Muscle of arm (tissue), 12 donors: ENCODE measurements around the gene PPDPF. TPM values are rescaled to one million over a fixed set of nuclear protein-coding genes. Genes with fewer than 3 reads are reported as not detected.
"Not testable (repeated sequence)": the region's sequence is repeated elsewhere in the genome, so short reads cannot be mapped to it uniquely, and the experiment has no call there.

Source experiments
- DNase-seq: peaks from one replicate; pipeline ENCODE4 v3.0.0-alpha.2; 2013
- polyA plus RNA-seq, 12 donors: library from polyadenylated mRNA; unstranded; fragments of 120-200 nt; gene quantifications; one replicate each; pipeline ENCODE4 v1.2.1, GENCODE V29; 2013; ENCODE audit not compliant: insufficient read length in 12 of 12

The PPDPF gene
- polyA plus RNA-seq, 12 donors = 125 to 1,559 (median 193) TPM

DNA sequence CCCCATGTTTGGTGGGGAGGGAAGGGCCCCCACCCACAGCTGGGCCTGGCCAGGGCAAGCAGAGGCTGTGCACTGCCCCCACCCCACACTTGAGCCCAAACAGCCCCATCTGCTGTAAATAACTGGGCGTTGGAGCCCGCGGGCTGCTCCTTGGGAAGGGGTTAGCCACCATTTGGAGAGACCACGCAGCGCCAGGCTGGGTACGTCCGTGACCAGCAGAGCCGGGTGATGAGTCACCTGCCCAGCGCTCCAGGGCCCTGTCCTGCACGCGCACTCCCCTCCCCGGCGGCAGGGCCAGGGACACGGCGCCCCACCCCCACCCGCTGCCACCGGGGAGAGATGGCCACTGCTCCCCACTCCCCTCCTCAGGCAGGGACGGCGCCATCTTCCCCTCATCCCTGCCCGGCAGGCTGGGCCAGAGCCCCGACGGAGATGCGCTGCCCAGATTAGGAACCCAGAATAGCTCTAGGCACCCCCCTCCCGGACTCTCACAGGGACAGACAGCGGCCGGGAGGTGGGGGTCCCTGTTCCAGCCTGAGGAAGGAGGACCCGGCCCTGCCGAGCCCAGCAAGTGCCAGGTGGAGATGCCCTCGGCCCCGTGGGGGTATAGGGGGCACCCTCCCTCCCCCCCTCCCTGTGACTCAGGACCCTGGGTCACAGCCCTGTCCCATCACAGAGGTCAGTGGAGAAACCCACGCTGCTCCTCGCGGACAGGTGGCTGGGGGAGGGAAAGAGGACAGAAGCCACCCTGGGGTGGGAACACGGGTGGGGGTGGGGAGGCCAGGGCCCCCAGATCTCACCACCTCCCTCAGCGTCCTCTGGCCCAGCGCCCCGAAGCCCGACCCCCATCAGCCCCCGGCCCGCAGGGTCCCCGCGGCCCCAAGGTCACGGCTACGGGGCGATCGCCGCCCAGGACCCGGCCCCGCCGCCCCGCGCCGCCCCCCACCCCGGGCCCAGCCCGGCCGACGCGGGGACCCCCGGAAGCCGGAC is 22.3 kb upstream of the PPDPF start:
- DNase-seq = no peak

DNA sequence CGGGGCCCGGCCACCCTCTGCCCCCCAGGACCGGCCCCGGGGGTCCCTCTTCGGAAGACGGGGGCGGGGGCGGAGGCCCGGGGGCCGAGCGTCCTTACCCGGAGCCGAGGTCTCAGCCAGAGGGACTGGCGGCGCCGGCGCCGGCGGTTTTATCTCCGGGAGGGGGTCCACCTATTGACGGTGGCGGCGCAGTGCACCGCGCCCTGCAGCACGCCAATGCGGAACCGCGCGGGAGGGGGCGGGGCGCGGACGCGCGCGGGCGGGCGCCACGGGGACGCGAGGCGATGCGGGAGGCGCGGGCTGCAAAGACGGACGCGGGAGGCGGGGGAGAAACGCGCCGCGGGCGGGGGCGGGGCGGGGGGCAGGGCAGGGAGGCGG is 21.6 kb upstream of the PPDPF start, which contains the start of gene EEF1A2:
Gene EEF1A2 (minus strand): TSS at position 124 of the 378 bp plus-strand sequence. CDS start 1,320 bp downstream, outside the sequence.
- no peak for DNase-seq

- no peak for DNase-seq
Observed at GRCh38 chr20:63499338-63499969, 21.1 kb upstream of the PPDPF start.

DNA sequence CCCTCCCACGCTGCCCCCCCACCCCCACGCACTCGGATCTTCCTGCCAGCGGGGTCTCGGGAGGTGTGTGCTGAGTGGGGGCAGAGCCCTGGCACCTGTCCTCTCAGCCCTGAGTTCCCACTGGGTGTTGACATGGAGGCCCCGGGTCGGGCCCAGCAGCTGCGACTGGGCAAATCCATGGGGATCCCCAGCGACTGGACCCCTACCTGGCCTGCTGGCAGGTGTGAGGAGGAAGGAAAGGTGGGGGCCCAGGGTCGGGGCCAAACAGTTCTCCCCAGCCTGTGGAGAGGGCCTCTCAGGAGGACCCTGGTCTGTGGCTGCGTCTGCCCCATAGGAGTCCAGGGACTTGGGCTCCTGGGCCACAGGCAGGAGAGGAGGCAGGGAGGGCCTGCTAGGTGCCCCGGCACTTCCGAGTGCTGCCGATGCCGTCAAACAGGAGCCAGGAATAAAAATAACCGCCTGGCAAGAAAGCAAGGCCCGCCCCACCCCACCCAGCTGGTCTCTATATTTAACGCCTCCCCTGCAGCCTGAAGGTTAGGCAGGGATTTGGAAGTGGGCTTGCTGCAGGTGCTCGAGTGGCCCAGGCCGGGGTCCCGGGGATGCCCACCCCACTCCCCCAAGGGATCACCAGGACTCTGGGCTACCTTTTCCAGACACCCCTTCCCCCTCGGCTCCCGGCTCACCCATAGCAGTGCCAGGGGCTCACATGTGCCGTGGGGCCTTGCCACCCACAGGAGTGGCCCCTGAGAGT is 20.2 kb upstream of the PPDPF start:
- DNase-seq = no peak

DNA sequence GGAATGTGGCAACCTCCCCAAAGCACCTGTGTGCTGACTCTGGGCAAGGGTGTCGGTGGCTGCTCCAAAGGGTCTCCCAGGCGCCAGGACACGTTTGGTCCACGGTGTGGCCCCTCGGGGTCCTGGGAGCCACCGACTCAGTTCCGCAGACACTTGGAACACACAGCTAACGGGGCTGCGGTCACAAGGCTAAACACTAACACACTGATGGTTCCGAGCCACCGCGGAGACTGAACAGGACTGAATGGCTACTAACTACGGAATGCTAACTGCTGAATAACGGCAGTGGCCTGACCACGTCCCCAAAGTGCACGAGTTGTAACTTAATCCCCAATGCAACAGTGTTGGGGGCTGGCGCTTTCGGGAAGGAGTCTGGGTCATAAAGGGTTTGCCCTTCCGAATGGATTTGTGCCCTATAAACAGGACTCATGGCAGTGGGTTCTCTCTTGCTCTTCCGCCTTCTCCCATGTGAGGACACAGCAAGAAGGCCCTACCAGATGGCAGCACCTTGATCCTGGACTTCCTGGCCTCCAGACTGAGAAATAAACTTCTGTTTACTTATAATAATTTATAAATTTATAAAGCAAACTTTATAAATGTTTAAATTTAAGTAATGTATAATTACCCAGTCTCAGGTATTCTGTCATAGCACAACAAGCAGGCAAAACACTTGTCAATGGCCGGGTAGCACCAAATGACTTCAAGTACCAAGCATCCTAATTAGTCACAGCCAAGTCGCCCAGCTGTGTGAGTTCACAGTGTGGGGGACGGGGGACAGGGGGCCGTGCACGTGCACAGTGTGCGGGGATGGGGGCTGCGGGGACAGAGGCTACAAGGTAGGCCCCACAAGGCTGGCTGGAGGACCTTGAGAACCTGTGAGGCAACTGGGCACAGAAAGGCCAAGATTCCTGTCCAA is 19.4 kb upstream of the PPDPF start:
- DNase-seq = no peak

GRCh38 chr20:63501818-63502670 is 18.5 kb upstream of the PPDPF start:
- no peak for DNase-seq

DNA sequence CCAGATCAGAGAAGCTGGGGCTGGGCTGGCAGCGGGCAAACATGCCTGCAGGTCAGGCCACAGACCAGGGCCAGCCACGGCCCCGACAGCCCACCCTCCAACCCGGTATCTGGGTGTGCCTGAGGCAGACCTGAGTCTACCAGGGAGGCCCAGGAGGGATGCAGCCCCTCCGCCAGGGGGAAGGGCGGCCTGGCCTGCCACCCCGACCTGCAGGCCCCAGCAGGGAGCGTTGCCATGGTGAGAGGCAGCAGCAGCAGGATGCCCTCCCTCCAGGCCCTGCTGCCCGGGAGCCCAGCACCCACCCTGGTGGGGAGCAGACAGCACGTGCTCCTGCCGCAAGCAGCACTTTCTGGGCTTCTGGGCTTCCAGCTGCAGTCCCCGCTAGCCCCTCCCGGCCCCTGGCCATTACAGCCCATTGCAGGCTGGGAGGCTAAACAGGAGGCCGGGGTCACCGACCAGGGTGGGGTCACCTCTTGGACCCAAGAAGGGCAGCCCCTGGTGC is 17.8 kb upstream of the PPDPF start:
- DNase-seq = no peak

GRCh38 chr20:63503524-63503923 is 17.0 kb upstream of the PPDPF start:
- DNase-seq = no peak

DNA sequence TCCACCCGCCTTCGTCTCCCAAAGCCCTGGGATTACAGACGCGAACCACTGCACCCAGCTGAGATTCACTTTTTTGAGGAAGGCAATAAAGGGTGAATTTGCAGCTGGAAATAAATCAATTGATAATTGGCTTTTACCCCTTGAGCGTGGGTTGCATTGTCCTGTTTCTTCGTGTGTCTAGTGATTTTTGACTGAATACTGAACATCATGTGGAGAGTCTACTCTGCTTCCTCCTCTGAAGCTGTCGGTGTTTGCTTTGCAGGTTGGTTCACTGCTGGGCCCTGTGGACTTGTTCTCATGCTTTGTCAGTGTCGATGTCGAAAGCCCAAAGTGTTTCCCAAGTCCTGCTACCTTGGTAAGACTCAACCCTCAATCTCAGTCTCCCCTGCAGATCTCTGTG is 15.9 kb upstream of the PPDPF start:
- DNase-seq = no peak

GRCh38 chr20:63505281-63505680 is 15.3 kb upstream of the PPDPF start:
- no peak for DNase-seq

- no peak for DNase-seq
Observed at GRCh38 chr20:63505723-63506122, 14.8 kb upstream of the PPDPF start.

GRCh38 chr20:63507083-63507743 is 13.4 kb upstream of the PPDPF start:
- no peak for DNase-seq

DNA sequence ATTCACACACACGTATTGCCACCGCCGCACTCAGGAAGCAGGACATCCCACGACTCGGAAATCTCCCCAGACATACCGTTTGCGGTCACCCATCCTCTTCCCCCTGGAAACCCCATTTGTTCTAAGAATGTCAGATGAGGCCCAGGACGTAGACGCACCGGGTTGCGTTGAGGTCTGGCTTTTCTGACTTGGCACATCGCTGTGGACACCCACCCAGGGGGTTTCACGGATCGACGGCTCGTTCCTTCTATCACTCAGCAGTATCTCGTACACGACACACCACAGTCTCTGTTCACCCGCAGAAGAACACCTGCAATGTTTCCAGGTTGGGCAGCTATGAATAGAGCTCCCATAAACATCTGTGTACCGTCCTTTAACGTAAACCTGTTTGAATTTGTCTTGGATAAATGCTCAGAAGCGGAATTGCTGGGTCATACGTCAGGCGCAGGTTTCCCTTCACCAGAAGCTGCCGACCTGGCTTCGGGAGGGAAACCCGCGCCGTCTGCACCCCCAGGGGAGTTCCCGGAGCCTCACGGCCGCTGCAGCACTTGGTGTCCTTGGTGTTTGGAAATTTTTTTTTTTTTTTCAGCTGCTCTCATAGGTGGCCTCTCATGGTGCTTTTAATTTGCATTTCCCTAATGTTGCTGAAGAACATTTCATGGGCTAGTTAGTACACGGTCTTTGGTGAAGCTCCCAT is 12.3 kb upstream of the PPDPF start:
- no peak for DNase-seq

DNA sequence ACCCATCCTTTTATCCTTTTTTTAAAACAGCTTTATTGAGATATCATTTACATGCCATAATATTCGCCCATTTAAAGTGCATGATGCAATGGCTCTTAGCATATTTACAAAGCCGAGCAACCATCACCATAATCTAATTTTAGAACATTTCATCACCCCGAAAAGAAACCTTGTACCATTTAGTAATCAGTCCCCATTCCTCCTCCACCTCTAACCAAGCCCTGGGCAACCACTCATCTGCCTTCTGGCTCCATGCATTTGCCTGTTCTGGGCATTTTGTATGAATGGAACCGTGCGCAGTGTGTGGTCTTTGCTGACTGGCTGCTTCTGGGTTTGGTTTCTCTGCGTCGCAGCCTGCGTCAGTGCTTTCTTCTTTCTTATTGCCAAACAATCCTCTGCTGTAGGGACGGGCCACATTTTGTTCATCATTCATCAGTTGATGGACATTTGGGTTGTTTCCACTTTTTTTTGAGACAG is 11.4 kb upstream of the PPDPF start:
- no peak for DNase-seq

DNA sequence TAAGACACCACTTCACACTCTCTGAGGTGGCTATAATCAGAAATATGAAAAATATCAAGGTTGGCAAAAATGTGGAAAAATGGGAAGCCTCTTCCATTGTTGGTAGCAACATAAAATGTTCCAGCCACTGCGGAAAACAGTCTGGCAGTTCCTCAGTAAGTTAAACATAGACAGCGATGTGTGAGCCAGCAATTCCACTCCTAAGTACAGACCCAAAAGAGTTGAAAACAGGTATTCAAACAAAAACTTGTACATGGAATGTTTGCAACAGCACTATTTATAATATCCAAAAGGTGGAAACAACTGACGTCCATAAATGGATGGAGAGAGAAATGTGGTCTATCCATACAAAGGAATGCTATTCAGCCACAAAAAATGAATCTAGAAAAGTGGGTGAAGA is 7.4 kb upstream of the PPDPF start:
- no peak for DNase-seq

DNA sequence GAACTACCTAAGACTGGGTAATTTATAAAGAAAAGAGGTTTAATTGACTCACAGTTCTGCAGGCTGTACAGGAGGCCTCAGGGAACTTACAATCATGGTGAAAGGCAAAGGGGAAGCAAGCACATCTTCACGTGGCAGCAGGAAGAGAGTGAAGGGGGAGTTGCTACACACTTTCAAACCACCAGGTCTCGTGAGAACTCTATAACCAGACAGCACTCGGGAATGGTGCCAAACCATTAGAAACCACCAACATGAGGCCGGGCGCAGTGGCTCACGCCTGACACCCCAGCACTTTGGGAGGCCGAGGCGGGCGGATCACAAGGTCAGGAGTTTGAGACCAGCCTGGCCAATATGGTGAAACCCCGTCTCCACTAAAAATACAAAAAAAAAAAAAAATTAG is 6.0 kb upstream of the PPDPF start:
- not testable (repeated sequence) for DNase-seq

DNA sequence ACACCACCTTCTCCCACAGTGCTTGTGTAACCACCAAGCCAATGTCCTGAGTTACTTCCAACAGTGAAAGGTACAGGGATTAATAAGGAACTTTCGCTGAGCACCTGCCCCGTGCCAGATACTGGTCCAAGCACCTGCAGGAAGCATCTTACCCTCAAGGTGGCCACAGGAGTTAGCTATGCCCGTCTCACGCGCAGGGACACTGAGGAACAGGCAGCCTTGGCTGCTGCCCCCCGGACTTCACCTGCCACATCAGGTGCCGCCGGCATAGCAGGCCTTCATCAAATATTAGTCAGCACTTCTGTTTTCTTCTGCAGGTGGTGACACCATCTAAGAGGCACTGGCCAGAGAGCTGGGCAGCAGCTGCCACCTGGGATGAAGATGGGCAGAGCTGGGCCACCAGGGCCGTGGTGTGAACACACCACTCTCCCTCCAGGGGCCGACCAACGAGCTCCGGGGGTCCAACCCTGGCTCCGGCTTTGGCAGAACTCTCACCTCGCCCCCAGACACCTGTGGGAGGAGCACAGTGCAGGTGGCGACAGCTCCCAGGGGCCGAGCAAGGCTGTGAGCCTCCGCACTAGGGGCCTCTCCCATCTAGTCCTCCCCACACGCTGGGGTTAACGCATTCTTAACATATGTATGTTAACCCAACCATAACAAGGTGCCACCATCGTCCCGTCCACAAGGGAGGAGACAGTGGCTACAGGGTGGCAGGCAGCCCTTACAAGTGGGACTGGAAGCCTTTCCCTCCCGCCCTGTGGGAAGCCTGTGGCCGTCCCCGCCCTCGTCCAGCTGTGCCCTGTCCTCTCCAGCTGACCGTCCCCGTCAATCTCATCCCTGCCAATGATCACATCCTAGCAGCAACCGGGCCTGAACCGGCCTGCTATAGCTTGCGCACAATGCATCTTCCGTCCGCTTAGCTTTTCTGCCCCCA is 2.9 kb upstream of the PPDPF start:
- no peak for DNase-seq
